GM21447 (cell line): Measurements from ENCODE around the gene DUSP14.

Experiments
- ATAC-seq: cut with Tn5 transposase; IDR thresholded peaks from one replicate; pipeline ENCODE4 v1.9.1; 2021; ENCODE audit not compliant: unreplicated experiment

The DUSP14 gene

DNA sequence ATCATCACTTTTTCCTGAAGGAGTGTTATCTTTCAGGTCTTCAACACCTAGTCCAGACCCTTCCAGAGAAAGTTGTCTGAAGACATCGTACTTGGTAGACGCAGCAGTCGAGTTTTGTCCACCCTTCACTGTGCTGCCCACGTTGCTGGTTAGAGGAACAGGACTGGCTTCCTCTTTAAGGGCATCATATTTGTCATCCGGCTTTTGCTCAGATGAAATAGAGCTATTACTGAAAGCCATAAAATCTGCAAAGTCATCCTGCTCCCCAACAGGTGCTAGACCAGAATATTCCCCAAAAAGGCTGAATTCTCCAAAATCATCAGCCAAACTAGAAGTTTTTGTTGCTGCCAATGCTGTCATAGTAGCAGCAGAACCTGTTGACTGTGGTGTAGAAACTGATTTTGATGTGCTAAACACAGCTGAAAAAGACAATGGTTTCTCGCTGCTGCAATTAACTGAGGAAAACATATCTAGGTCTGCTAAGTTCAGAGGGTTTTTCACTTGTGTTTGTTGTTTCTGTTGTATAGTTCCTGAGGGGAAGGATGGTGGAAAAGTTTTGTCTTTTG, 63.8 kb downstream of the DUSP14 start:
- ATAC-seq = no peak

DNA sequence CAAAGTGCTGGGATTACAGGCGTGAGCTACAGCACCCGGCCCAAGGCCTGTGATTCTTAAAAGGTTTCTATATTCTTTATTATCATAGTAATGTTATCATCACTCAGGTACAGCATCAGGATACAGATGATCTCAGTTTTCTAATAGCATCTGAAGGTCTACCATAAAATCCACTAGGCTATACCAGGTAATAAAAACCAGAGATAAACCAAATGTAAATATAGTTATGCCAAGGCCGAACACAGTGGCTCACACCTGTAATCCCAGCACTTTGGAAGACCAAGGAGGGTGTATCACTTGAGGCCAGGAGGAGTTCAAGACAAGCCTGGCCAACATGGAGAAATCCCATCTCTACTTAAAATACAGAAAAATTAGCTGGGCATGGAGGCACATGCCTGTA, 65.7 kb downstream of the DUSP14 start:
- ATAC-seq = no peak

DNA sequence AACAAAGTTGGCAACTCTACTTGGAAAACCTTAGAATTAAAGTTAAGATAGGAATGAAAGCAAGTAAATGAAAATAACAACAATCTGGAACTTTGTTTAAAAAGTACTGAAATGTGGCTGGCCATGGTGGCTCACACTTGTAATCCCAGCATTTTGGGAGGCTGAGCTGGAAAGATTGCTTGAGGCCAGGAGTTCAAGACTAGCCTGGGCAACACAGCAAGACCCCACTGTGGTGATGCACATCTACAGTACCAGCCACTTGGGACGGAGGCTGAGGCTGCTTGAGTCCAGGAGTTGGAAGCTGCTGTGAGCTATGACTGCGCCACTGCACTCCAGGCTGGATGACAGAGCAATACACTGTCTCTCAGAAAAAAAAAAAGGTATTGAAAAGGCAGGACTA, 67.8 kb downstream of the DUSP14 start:
- ATAC-seq = no peak

DNA sequence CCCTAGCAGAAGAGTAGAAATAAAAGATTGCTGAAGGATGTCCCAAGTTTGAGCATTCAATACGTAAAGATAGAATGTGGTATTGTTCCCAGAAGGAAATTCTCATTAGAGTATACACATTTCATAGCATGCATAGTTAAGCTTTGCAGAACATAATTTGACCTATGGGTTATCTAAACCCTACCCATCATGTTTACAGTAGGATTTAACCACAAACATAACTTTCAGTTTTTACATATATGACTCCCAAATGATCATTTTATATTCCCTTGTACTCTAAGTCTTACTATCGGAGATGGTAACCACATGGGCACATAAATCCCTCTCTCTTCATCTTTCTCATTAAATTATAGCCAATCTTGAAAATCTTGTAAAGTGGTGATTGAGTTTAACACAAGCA, 68.6 kb downstream of the DUSP14 start:
- ATAC-seq = no peak

DNA sequence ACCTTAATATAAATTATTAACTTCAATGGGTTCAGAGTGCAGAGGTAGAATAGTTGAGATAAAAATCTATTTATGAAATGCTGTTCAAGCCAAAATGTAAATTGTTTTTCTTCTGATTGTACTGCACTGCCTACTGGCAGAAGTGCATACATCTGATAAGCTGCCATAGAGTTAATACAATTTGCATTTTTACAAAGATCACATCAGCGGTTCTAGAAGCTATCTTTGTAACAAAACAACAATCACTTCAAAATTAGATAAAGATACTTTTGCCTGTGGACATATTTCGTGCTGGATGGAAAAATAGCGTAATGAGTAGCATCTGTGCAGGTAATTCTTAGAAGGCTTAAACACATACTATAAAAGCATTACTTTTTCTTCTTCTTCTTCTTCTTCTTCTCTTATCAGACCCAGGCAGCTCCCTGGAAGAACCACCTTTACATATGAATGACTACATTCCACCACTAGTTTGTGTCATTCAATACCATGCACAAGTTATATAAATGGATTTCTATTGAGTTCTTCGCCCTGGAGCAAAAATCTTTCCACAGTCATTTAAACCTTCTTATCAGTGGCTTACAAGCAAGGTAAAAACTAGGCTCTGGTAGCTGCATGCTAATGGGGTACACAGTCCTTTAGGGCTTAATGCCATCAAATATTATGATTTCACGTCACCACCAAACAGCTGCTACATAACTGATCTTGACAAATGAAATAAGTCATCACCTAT, 72.5 kb downstream of the DUSP14 start:
- no peak for ATAC-seq
